KMS-11 (cell line): Measurements from ENCODE around the gene LAIR2.
"Not testable (repeated sequence)": the region's sequence is repeated elsewhere in the genome, so short reads cannot be mapped to it uniquely, and the experiment has no call there.

ENCODE experiments used
- H2AFZ ChIP-seq: fragments of 200-600 bp; sonication (generic); 2 replicates; pipeline ENCODE4 v1.6.1; 2016; ENCODE audit warnings: antibody characterized with exemption, mixed run types, low read depth
- H3K27ac ChIP-seq: fragments of 200-600 bp; sonication (generic); 2 replicates; pipeline ENCODE4 v1.6.1; 2016; ENCODE audit warnings: mild to moderate bottlenecking, mixed run types
- H3K27me3 ChIP-seq: fragments of 200-600 bp; sonication (generic); 2 replicates; pipeline ENCODE4 v1.6.1; 2017; ENCODE audit warnings: mild to moderate bottlenecking, low read depth, mixed run types, moderate library complexity; ENCODE audit not compliant: insufficient read depth
- H3K36me3 ChIP-seq: fragments of 200-600 bp; sonication (generic); 2 replicates; pipeline ENCODE4 v1.6.1; 2017; ENCODE audit warnings: mild to moderate bottlenecking, mixed run types; ENCODE audit not compliant: insufficient read depth
- H3K4me1 ChIP-seq: fragments of 200-600 bp; sonication (generic); 2 replicates; pipeline ENCODE4 v1.6.1; 2016; ENCODE audit warnings: mild to moderate bottlenecking, low read depth, mixed run types; ENCODE audit not compliant: poor library complexity, severe bottlenecking
- H3K4me2 ChIP-seq: fragments of 200-600 bp; sonication (generic); 2 replicates; pipeline ENCODE4 v1.7.0; 2016; ENCODE audit warnings: mild to moderate bottlenecking, mixed run types
- H3K4me3 ChIP-seq: fragments of 200-600 bp; sonication (generic); IDR thresholded peaks from 2 replicates; pipeline ENCODE4 v1.6.1; 2017; ENCODE audit warnings: low read depth, low read length, mixed read lengths; ENCODE audit not compliant: insufficient read depth
- H3K79me2 ChIP-seq: fragments of 200-600 bp; sonication (generic); 2 replicates; pipeline ENCODE4 v1.6.1; 2016; ENCODE audit warnings: low read depth, mixed run types; ENCODE audit not compliant: insufficient read depth
- H3K9ac ChIP-seq: fragments of 200-600 bp; sonication (generic); 2 replicates; pipeline ENCODE4 v1.6.1; 2016; ENCODE audit warnings: mild to moderate bottlenecking, mixed run types
- H4K20me1 ChIP-seq: fragments of 200-600 bp; sonication (generic); 2 replicates; pipeline ENCODE4 v1.6.1; 2016; ENCODE audit warnings: mild to moderate bottlenecking, mixed run types; ENCODE audit not compliant: insufficient read depth
- CTCF ChIP-seq: fragments of 200-600 bp; sonication (generic); conservative IDR thresholded peaks from 2 replicates; pipeline ENCODE4 v1.6.1; 2017; ENCODE audit warnings: low read depth, mild to moderate bottlenecking, antibody characterized with exemption, low read length, moderate library complexity, mixed read lengths

The LAIR2 gene

GRCh38 chr19:54464630-54465425 lies 37.8 kb upstream of the LAIR2 start:
- Histone ChIP-seq H3K27ac (peak overlapping the region; percentile 95), H3K79me2 (peaks cover 23% of the 10 kb centered on the region; the same call in 1 of the 2 replicates), H3K4me3 (no peak overlapping the region), H4K20me1 (no peaks in the 10 kb centered on the region), H3K27me3 (peaks cover 30% of the 10 kb centered on the region), H3K4me1 (peaks cover 7% of the 10 kb centered on the region), H3K36me3 (no peaks in the 10 kb centered on the region), H3K9ac (no peak overlapping the region; the same call in 1 of the 2 replicates), H3K4me2 (peak overlapping the region; percentile 82; the same call in 1 of the 2 replicates), H2AFZ (peak overlapping the region; percentile 84)
- no peak for TF ChIP-seq CTCF

- H3K27ac ChIP-seq, result no peak overlapping the region
- no peak overlapping the region for H3K4me3 ChIP-seq
- H3K9ac ChIP-seq, result no peak overlapping the region
- peaks cover 23% of the 10 kb centered on the region; the same call in 1 of the 2 replicates for H3K79me2 ChIP-seq
- H3K4me2 ChIP-seq, result no peak overlapping the region
- no peaks in the 10 kb centered on the region for H4K20me1 ChIP-seq
- H3K27me3 ChIP-seq, result peaks cover 37% of the 10 kb centered on the region
- H3K36me3 ChIP-seq, result no peaks in the 10 kb centered on the region
- H2AFZ ChIP-seq, result no peak overlapping the region
- H3K4me1 ChIP-seq, result peaks cover 7% of the 10 kb centered on the region
- no peak for TF ChIP-seq CTCF
These were observed 37.1 kb upstream of the LAIR2 start for GRCh38 chr19:54465426-54466109.

DNA sequence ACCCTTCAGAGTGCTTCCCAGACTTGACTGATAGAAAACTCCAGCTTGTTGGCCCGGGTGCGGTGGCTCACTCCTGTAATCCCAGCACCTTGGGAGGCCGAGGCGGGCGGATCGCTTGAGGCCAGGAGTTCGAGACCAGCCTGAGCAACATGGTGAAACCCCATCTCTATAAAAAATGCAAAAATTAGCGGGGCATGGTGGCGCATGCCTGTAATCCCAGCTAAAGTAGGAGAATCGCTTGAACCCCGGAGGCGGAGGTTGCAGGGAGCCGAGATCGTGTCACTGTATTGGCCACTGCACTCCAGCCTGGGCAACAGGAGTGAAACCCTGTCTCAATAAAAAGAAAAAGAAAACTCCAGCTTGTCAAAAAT lies 36.5 kb upstream of the LAIR2 start:
- H3K9ac ChIP-seq, H3K27ac ChIP-seq, H2AFZ ChIP-seq, H4K20me1 ChIP-seq, H3K4me3 ChIP-seq, H3K36me3 ChIP-seq, H3K4me2 ChIP-seq, H3K4me1 ChIP-seq: not testable (repeated sequence)
- H3K27me3 ChIP-seq, result peaks cover 42% of the 10 kb centered on the region
- peaks cover 18% of the 10 kb centered on the region; the same call in 1 of the 2 replicates for H3K79me2 ChIP-seq

GRCh38 chr19:54469496-54469934 lies 33.1 kb upstream of the LAIR2 start:
- Histone ChIP-seq H3K27me3 (peaks cover 57% of the 10 kb centered on the region), H3K4me3 (no peak overlapping the region)

More at GRCh38 chr19:54469496-54469934, 33.1 kb upstream of the LAIR2 start:
- Histone ChIP-seq H3K36me3 (no peaks in the 10 kb centered on the region), H3K27ac (no peak overlapping the region), H4K20me1 (no peaks in the 10 kb centered on the region), H3K4me2 (no peak overlapping the region), H3K9ac (no peak overlapping the region), H3K4me1 (no peaks in the 10 kb centered on the region), H3K79me2 (no peaks in the 10 kb centered on the region), H2AFZ (no peak overlapping the region)
- TF ChIP-seq CTCF, result no peak
